Heart left ventricle (tissue), 16 donors: ENCODE measurements around the gene SAV1. TPM values are rescaled to one million over a fixed set of nuclear protein-coding genes. Genes with fewer than 3 reads are reported as not detected.

ENCODE experiments used
- ATAC-seq, 4 donors: fragments of 200-7000 bp; cut with Tn5 transposase; one replicate each; pipeline ENCODE4 v1.9.1; 2020 to 2022; ENCODE audit warnings: moderate library complexity in 4 of 4, mild to moderate bottlenecking in 3 of 4, moderate number of reproducible peaks in 1 of 4
- DNase-seq, 5 donors: peaks; one replicate each; pipeline ENCODE4 v3.0.0-alpha.2; 2020
- H3K27ac ChIP-seq, 12 donors: fragments of 200-600 bp; sonication (generic) in 4 of 12; one replicate each; pipeline versions ENCODE4 v1.5.0 to v1.8.0; 2016 to 2022; ENCODE audit warnings: mild to moderate bottlenecking in 2 of 12
- H3K27me3 ChIP-seq, 9 donors: fragments of 200-600 bp; sonication (generic) in 2 of 9; one replicate each; pipeline versions ENCODE4 v1.5.1 to v1.8.0; 2016 to 2022; ENCODE audit warnings: mild to moderate bottlenecking in 3 of 9
- H3K36me3 ChIP-seq, 9 donors: fragments of 200-600 bp; sonication (generic) in 2 of 9; one replicate each; pipeline versions ENCODE4 v1.5.0 to v1.8.0; 2018 to 2022; ENCODE audit warnings: mild to moderate bottlenecking in 2 of 9
- H3K4me1 ChIP-seq, 12 donors: fragments of 200-600 bp; sonication (generic) in 4 of 12; one replicate each; pipeline versions ENCODE4 v1.5.0 to v1.8.0; 2016 to 2022; ENCODE audit warnings: mild to moderate bottlenecking in 3 of 12
- H3K4me3 ChIP-seq, 12 donors: fragments of 200-600 bp; sonication (generic) in 4 of 12; one replicate each; pipeline versions ENCODE4 v1.5.0 to v1.8.0; 2017 to 2022; ENCODE audit warnings: mild to moderate bottlenecking in 9 of 12, moderate library complexity in 4 of 12
- H3K9me3 ChIP-seq, 12 donors: fragments of 200-600 bp; sonication (generic) in 4 of 12; one replicate each; pipeline versions ENCODE4 v1.5.0 to v1.8.0; 2016 to 2022; ENCODE audit warnings: mild to moderate bottlenecking in 1 of 12
- CTCF ChIP-seq, 12 donors: fragments of 200-600 bp; sonication (generic) in 4 of 12; IDR thresholded peaks; one replicate each; pipeline versions ENCODE4 v1.5.0 to v1.8.0; 2018 to 2022; ENCODE audit warnings: antibody characterized with exemption in 12 of 12, mild to moderate bottlenecking in 5 of 12
- POLR2A ChIP-seq, 2 donors: fragments of 450-650 bp; IDR thresholded peaks; one replicate each; pipeline ENCODE4 v1.6.1; 2017; ENCODE audit warnings: antibody characterized with exemption in 2 of 2, mild to moderate bottlenecking in 2 of 2, moderate library complexity in 2 of 2
- WGBS, 4 donors: extraction: QIAGEN DNeasy Blood & Tissue Kit in 2 of 4; methylation state at CpG; one replicate each; pipeline versions ENCODE4 v1.1.5 to v1.1.7; 2013 to 2018; 5-methylcytosine and 5-hydroxymethylcytosine counted together
- intact Hi-C, 10 donors: fragments of 100-400 bp; cut with DNase I; formaldehyde crosslinking; loops; one replicate each; pipeline versions ENCODE4 v1.11.1 to v1.14.2; 2022
- polyA plus RNA-seq, 2 donors: library from polyadenylated mRNA; stranded (reverse); fragments of 200-250 nt; gene quantifications; one replicate each; pipeline ENCODE4 v1.2.3, GENCODE V29; 2013
- total RNA-seq, 9 donors: library from RNA; depleted of rRNA in 2 of 9; stranded (reverse); fragments of >200 nt in 2 of 9; fragmentation: NEBNext Ultra II Directional in 3 of 9; extraction: Animal tissue kit (Norgen Biotek cat#: 25700) in 3 of 9; gene quantifications; one replicate each; pipeline versions ENCODE4 v1.1.0 to v1.2.4, GENCODE V29; 2016 to 2023
- donor health status: ischemic (EF 13 %, LVEDD 7.1; RV severe dilation, severe dysfunction).
- donor health status: healthy with polysubstance abuse.
- donor health status: DM: no; HTN: yes; CAD: no.
- donor health status: DM: no; HTN: no; CAD: no.
- donor health status: ischemic (EF 25% LVEDD 6.9; RV normal size, moderate dysfunction).
- donor health status: ischemic (EF 25% LVEDD 5.7; RV mildly dilated, moderate dysfunction).
- donor health status: healthy.
- donor health status: DM: yes; HTN: yes; CAD: no.
- donor health status: ischemic (EF 35%, LVEDD 5.7; RV mildly dilated, moderate dysfunction).
- donor health status: nonischemic (EF 11% LVEDD 7.7; RV severe dilation, severe dysfunction).
- donor health status: DM: yes; HTN: yes; CAD: no.
- donor health status: PGD.
- donor health status: ischemic (EF 29% LVEDD 5.4; RV normal size, mild dysfunction).
- donor health status: nonischemic (EF 23%, LVEDD 6.1; RV moderate dilation, normal function).

The SAV1 gene
- total and polyA plus RNA-seq, 11 donors = 15.2 to 35.3 (median 24.7) TPM

DNA sequence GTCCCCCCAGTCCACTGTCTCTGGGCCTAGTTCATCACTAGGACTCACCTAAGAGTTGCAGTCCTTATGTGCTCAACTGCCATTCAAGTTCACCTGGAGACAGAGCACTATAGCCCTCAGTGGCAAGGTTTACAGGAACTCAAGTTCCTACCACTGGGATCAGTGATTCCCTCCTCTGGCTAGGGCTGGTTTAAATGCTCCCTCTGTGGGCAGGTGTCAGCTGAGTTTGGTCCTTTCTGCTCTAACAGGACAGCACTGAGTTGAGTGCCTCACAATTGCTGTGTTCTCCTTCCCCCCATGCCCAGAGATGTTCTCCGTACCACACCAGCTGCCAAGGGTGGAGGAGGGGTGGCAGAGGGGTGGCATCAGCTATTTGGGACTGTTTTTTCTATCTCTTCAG lies 20.8 kb upstream of the SAV1 start:
- no peak for ATAC-seq
- WGBS, 4 donors = 93 to 100% (median 97%) methylated on average over 1 of the region's 1 CpG
- Histone ChIP-seq H3K27ac (no peak overlapping the region), H3K4me1 (no peaks in the 10 kb centered on the region), H3K9me3 (peaks cover 0 to 19% (median 0%) of the 10 kb centered on the region in 12 donors), H3K27me3 (no peaks in the 10 kb centered on the region), H3K36me3 (no peaks in the 10 kb centered on the region), H3K4me3 (no peak overlapping the region)
- no peak for DNase-seq
- no peak for TF ChIP-seq POLR2A (IDR thresholded peaks at IDR 0.05)
- TF ChIP-seq CTCF (IDR thresholded peaks at IDR 0.05) = peak in 3 of 12 donors; percentile 11 to 28 (median 12)
- intact Hi-C loops = no loop called here

DNA sequence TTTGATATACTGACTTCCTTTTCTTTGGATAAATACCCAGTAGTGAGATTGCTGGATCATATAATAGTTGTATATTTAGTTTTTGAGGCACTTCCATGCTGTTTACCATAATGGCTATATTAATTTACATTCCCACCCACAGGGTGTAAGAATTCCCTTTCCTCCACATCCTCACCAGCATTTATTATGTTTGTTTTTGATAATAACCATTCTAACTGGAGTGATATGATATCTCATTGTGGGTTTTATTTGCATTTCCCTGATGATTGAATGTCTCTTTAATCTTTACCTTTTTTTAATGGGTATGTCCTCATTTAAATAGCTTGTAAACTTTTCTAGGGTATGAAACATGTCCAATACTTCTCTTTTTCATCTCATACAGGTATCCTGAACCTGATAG lies 11.6 kb upstream of the SAV1 start:
- DNase-seq = no peak

DNA sequence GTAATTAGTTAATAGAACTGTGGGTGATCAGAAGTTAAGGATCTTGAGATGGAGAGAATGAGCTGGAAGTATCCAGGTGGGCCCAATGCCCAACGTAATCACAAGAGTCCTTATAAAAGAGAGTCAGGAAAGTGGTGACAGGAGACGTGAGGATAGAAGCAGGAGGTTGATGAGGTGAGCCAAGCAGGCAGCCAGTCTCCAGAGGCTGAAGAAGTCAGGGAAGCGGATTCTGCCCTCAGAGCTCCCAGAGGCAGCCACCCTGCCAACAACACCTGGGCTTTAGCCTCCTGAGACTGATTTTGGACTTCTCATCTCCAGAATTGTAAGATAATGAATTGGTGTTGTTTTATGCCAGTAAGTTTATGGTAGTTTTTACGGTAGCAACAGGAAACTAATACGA lies 10.1 kb upstream of the SAV1 start:
- Histone ChIP-seq H3K27ac (peak overlapping the region in 5 of 12 donors; percentile 8 to 69 (median 57)), H3K4me3 (no peak overlapping the region), H3K27me3 (no peaks in the 10 kb centered on the region), H3K4me1 (peaks cover 0 to 25% (median 9%) of the 10 kb centered on the region in 12 donors), H3K9me3 (no peaks in the 10 kb centered on the region), H3K36me3 (no peaks in the 10 kb centered on the region)
- intact Hi-C loops = no loop called here
- DNase-seq (no peak), ATAC-seq (no peak)
- 60 to 64% (median 62%) methylated on average over 5 of the region's 5 CpGs for WGBS, 4 donors
- TF ChIP-seq CTCF (IDR thresholded peaks at IDR 0.05) (no peak), POLR2A (IDR thresholded peaks at IDR 0.05) (no peak)

More for the DNA sequence above, 11.6 kb upstream of the SAV1 start:
- H3K27me3 ChIP-seq = no peaks in the 10 kb centered on the region
- intact Hi-C loops = no loop called here
- TF ChIP-seq POLR2A (IDR thresholded peaks at IDR 0.05) = no peak
- no peak for TF ChIP-seq CTCF (IDR thresholded peaks at IDR 0.05)
- H3K9me3 ChIP-seq = no peaks in the 10 kb centered on the region
- H3K4me1 ChIP-seq = peaks cover 0 to 20% (median 7%) of the 10 kb centered on the region in 12 donors
- H3K36me3 ChIP-seq = no peaks in the 10 kb centered on the region
- no peak overlapping the region for H3K27ac ChIP-seq
- no peak overlapping the region for H3K4me3 ChIP-seq
- ATAC-seq = no peak

DNA sequence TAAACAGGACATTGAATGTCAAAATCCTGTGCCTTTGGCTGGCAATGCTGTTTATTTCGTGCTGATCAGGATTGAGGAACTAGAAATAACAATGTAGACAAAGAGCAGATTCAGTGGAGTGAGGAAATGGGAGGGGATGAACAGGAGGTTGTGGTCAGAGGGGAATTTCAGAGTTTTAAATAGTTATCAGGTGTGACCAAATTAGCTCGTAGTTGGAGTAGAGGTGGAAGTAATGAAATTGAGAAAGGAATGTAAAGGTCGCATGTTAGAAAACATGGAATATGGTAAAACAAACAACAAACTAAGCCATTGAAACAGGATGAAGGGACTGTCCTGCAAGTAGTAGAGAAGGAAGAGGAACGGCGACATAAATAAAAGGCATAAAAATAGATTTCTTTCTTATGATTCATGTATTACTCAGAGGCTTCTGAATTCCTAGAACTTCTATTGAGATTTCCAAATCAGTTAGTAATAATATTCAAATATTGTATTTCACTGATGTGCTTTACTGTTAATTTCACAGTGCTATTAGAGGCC lies 9.5 kb upstream of the SAV1 start:
- DNase-seq (no peak), ATAC-seq (peak in 3 of 4 donors; percentile 34 to 80 (median 49))
- peaks cover 0 to 27% (median 10%) of the 10 kb centered on the region in 12 donors for H3K4me1 ChIP-seq
- H3K9me3 ChIP-seq = no peaks in the 10 kb centered on the region
- WGBS, 4 donors = 26 to 31% (median 30%) methylated on average over 5 of the region's 5 CpGs
- peak overlapping the region in 3 of 12 donors; percentile 7 to 20 (median 10) for H3K4me3 ChIP-seq
- intact Hi-C loops = no loop called here
- TF ChIP-seq POLR2A (IDR thresholded peaks at IDR 0.05) (no peak), CTCF (IDR thresholded peaks at IDR 0.05) (no peak)
- H3K27ac ChIP-seq = peak overlapping the region in 9 of 12 donors; percentile 1 to 69 (median 11)
- no peaks in the 10 kb centered on the region for H3K27me3 ChIP-seq
- H3K36me3 ChIP-seq = no peaks in the 10 kb centered on the region
